Endothelial cell of umbilical vein (primary cell): ENCODE data around the gene SRA1. TPM values are rescaled to one million over a fixed set of nuclear protein-coding genes. Genes with fewer than 3 reads are reported as not detected.

Experiments
- BruUV-seq: library from RNA; stranded (reverse); fragments of 400-500 nt; replicated peaks from 2 replicates; lab custom pipeline; 2021; lab: Mats Ljungman, UMichigan
- CTCF ChIA-PET: fragments of 300-600, 350-600 bp; sonication (Branson Sonifier 250); formaldehyde crosslinking; loops from one replicate; lab custom pipeline; 2021; ENCODE audit warnings: antibody characterized with exemption, inconsistent platforms; lab: Charles Lee
- POLR2A ChIA-PET: fragments of 300-600, 350-600 bp; sonication (Branson Sonifier 250); formaldehyde crosslinking; loops from one replicate; lab custom pipeline; 2021; ENCODE audit warnings: antibody characterized with exemption, inconsistent platforms; lab: Charles Lee
- DNase-seq: peaks from one replicate; pipeline ENCODE4 v3.0.0-alpha.2; 2011; ENCODE audit warnings: low read depth, low spot score
- FAIRE-seq: peaks from 2 replicates; lab custom pipeline; 2011; peaks lifted over from hg19 to GRCh38; lab: Jason Lieb, UNC
- H2AFZ ChIP-seq: 2 replicates; pipeline ENCODE4 v1.6.0; 2012; ENCODE audit warnings: low read depth, low read length, control low read depth, inconsistent platforms
- H3K27ac ChIP-seq: 2 replicates; pipeline ENCODE4 v1.5.1; 2011; ENCODE audit warnings: low read depth, mild to moderate bottlenecking, control low read depth, low read length, moderate library complexity; ENCODE audit not compliant: insufficient read depth
- H3K27me3 ChIP-seq, 2 experiments: 2 replicates each; pipeline versions ENCODE4 v1.6.0 to v1.6.1; 2011; ENCODE audit warnings: low read length in 2 of 2, mixed read lengths in 1 of 2; ENCODE audit not compliant: control insufficient read depth in 2 of 2, insufficient read depth in 2 of 2
- H3K36me3 ChIP-seq, 2 experiments: 2 replicates in 1 of 2; 3 replicates in 1 of 2; pipeline ENCODE4 v1.5.1; 2011; ENCODE audit warnings: low read length in 2 of 2, mild to moderate bottlenecking in 1 of 2, moderate library complexity in 1 of 2; ENCODE audit not compliant: control insufficient read depth in 2 of 2, insufficient read depth in 2 of 2; ENCODE audit errors: extremely low read depth in 1 of 2
- H3K4me1 ChIP-seq: 3 replicates; pipeline ENCODE4 v1.5.1; 2011; ENCODE audit warnings: mild to moderate bottlenecking, low read length; ENCODE audit not compliant: control insufficient read depth, insufficient read depth; ENCODE audit errors: extremely low read depth
- H3K4me2 ChIP-seq: 2 replicates; pipeline ENCODE4 v1.6.1; 2011; ENCODE audit warnings: low read length, control low read depth, mixed read lengths; ENCODE audit not compliant: insufficient read depth
- H3K4me3 ChIP-seq, 3 experiments: fragments of 200-600 bp in 1 of 3; sonication (generic), shearing (Covaris generic) in 1 of 3; replicated peaks in 1 of 3; 2 replicates each; pipeline ENCODE4 v1.5.1; 2011 to 2016; ENCODE audit warnings: control low read depth in 3 of 3, low read length in 3 of 3, mild to moderate bottlenecking in 2 of 3, inconsistent platforms in 1 of 3, low read depth in 1 of 3, moderate library complexity in 1 of 3; ENCODE audit not compliant: insufficient read depth in 1 of 3
- H3K79me2 ChIP-seq: 2 replicates; pipeline ENCODE4 v1.6.0; 2012; ENCODE audit warnings: low read length, inconsistent platforms; ENCODE audit not compliant: control insufficient read depth, insufficient read depth
- H3K9ac ChIP-seq: replicated peaks from 2 replicates; pipeline ENCODE3; 2011; ENCODE audit warnings: low read length, control low read depth; ENCODE audit not compliant: insufficient read depth; ENCODE audit errors: extremely low read depth
- H3K9me1 ChIP-seq: replicated peaks from 3 replicates; pipeline ENCODE4 v1.6.0; 2011; ENCODE audit warnings: mild to moderate bottlenecking, low read length; ENCODE audit not compliant: control insufficient read depth, insufficient read depth; ENCODE audit errors: extremely low read depth
- H3K9me3 ChIP-seq: replicated peaks from 2 replicates; pipeline ENCODE4 v1.5.1; 2012; ENCODE audit warnings: low read length, inconsistent platforms; ENCODE audit not compliant: control insufficient read depth, insufficient read depth
- H4K20me1 ChIP-seq: replicated peaks from 2 replicates; pipeline ENCODE3; 2011; ENCODE audit warnings: mild to moderate bottlenecking, low read length; ENCODE audit not compliant: control insufficient read depth, insufficient read depth; ENCODE audit errors: extremely low read depth
- GATA2 ChIP-seq: IDR thresholded peaks from 2 replicates; pipeline ENCODE4 v1.7.0; 2011; ENCODE audit warnings: low read depth, mild to moderate bottlenecking, moderate library complexity, mixed read lengths, low read length; ENCODE audit not compliant: insufficient read length, insufficient read depth
- MYC ChIP-seq: IDR thresholded peaks from one replicate; pipeline ENCODE4 v1.6.1; 2011; ENCODE audit warnings: mild to moderate bottlenecking, low read depth, low read length
- POLR2AphosphoS5 ChIP-seq: IDR thresholded peaks from 2 replicates; pipeline ENCODE4 v1.6.1; 2012; ENCODE audit warnings: low read depth, mild to moderate bottlenecking, control low read depth, low read length, moderate library complexity; ENCODE audit not compliant: insufficient read depth
- dilution Hi-C: fragments of 300-500 bp; cut with MboI; formaldehyde crosslinking; loops from one replicate; pipeline ENCODE4 v1.15.0; 2019; ENCODE audit warnings: low sequenced_read_pairs; ENCODE audit not compliant: extremely low pct_ligation_motif_present
- intact Hi-C: fragments of 100-400 bp; cut with micrococcal nuclease; formaldehyde crosslinking; loops from one replicate; pipeline ENCODE4 v1.10.0; 2022
- polyA plus RNA-seq, 4 experiments: library from polyadenylated mRNA; depleted of rRNA in 3 of 4; stranded (reverse) in 3 of 4; unstranded in 1 of 4; fragments of >200 nt; gene quantifications; 2 replicates each; pipeline versions ENCODE4 v1.2.1 to v1.2.3, GENCODE V29; 2011 to 2012; ENCODE audit warnings: missing spikeins in 1 of 4
- total RNA-seq: library from RNA; stranded (reverse); gene quantifications from 2 replicates; pipeline ENCODE4 v1.2.3, GENCODE V29; 2021
- TF ChIP-seq, protein P1 (sequence below): IDR thresholded peaks from 2 replicates; pipeline ENCODE4 v1.6.1; 2011; ENCODE audit not compliant: insufficient read depth, insufficient read length
- TF ChIP-seq, protein P2 (sequence below), 2 donors: IDR thresholded peaks; 1 replicate in 1 of 2; 2 replicates in 1 of 2; pipeline ENCODE4 v1.5.1; 2011; ENCODE audit warnings: low read length in 2 of 2, mild to moderate bottlenecking in 2 of 2, moderate library complexity in 2 of 2, control low read depth in 1 of 2, inconsistent platforms in 1 of 2, low read depth in 1 of 2; ENCODE audit not compliant: insufficient read depth in 1 of 2; ENCODE audit errors: extremely low read depth in 1 of 2

The SRA1 gene
- total and polyA plus RNA-seq, 2 donors (not counting 3 experiments of a cell fraction or from before 2014, with no cell fraction given) = 17.6 to 19.7 TPM

DNA sequence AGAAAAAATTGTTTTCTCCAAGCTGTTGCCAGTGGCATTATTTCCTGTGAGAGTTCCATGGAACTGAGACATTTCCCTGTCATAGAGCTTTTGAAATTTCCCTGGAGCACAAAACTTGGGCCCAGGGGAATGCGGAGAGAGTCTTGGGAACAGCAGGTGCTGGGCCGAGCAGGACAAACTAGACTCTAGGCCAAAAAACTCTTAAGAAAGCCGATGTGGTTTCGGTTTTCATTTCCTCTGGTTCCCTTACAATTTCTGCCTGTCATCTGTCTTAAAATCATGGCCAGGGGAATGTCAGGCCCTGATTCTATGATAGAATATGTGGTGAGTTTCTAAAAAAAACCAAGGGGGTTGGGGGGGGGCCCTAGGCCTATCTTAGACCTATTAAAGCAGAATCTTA, 11.9 kb upstream of the SRA1 start:
- Histone ChIP-seq H3K9me3 (no peaks in the 10 kb centered on the region), H3K4me3 (no peak overlapping the region), H3K27ac (no peak overlapping the region), H4K20me1 (no peaks in the 10 kb centered on the region), H3K4me2 (no peak overlapping the region), H2AFZ (no peak overlapping the region), H3K27me3 (no peaks in the 10 kb centered on the region), H3K79me2 (peaks cover 9% of the 10 kb centered on the region), H3K4me1 (peaks cover 8% of the 10 kb centered on the region), H3K36me3 (peaks cover 3 to 24% of the 10 kb centered on the region in 2 experiments), H3K9me1 (no peaks in the 10 kb centered on the region), H3K9ac (no peak overlapping the region)
- TF ChIP-seq GATA2 (no peak), MYC (no peak), POLR2AphosphoS5 (no peak)
- TF ChIP-seq, protein P1, sequence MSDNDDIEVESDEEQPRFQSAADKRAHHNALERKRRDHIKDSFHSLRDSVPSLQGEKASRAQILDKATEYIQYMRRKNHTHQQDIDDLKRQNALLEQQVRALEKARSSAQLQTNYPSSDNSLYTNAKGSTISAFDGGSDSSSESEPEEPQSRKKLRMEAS = no peak
- TF ChIP-seq, protein P2, sequence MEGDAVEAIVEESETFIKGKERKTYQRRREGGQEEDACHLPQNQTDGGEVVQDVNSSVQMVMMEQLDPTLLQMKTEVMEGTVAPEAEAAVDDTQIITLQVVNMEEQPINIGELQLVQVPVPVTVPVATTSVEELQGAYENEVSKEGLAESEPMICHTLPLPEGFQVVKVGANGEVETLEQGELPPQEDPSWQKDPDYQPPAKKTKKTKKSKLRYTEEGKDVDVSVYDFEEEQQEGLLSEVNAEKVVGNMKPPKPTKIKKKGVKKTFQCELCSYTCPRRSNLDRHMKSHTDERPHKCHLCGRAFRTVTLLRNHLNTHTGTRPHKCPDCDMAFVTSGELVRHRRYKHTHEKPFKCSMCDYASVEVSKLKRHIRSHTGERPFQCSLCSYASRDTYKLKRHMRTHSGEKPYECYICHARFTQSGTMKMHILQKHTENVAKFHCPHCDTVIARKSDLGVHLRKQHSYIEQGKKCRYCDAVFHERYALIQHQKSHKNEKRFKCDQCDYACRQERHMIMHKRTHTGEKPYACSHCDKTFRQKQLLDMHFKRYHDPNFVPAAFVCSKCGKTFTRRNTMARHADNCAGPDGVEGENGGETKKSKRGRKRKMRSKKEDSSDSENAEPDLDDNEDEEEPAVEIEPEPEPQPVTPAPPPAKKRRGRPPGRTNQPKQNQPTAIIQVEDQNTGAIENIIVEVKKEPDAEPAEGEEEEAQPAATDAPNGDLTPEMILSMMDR (IDR thresholded peaks at IDR 0.05; ENCODE audit: extremely low read depth in 1 of 2, insufficient read depth in 1 of 2, low read depth in 1 of 2, low read length in 2 of 2) = no peak
- intact Hi-C loops (no loop called here), dilution Hi-C loops (no loop called here)
- ChIA-PET POLR2A (interaction anchor here (0.7 kb wide), 1 partner anchor 182 kb away, joined by 5 read pairs; no protein-coding TSS in a partner anchor), CTCF (interaction anchor here (0.7 to 1.7 kb wide), 5 partner anchors 9 to 122 kb away, joined by 3 to 8 read pairs (median 4); partner anchors contain the start of genes CD14, HARS1 and HARS2)
- DNase-seq (no peak), FAIRE-seq (no peak)
- BruUV-seq = no TSS peak
